Putamen (tissue), 1 donor: Measurements from ENCODE around the gene CHAT.

Experiments used
- DNase-seq: peaks from one replicate; pipeline ENCODE4 v3.0.0-alpha.2; 2016; ENCODE audit warnings: low spot score

The CHAT gene

DNA sequence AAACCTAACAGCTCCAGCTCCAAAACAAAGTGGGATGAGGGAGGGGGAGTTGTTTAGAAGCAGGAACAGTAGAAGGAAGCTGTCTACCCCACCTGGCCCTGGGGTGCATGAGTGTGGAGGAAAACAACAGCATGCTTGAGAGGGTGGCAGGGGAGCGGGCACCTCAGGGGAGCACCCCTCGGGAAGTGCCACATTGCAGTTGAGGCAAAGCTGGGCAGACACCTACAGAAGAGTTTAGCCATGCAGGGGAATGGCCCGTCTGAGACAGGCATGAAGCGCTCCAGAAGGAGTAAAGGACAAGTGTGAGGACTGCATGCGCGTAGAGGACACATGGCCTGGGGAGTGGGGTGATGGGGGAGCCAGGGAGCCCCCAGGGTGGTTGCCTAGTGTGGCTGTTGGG is 18.1 kb downstream of the CHAT start:
- DNase-seq = no peak

DNA sequence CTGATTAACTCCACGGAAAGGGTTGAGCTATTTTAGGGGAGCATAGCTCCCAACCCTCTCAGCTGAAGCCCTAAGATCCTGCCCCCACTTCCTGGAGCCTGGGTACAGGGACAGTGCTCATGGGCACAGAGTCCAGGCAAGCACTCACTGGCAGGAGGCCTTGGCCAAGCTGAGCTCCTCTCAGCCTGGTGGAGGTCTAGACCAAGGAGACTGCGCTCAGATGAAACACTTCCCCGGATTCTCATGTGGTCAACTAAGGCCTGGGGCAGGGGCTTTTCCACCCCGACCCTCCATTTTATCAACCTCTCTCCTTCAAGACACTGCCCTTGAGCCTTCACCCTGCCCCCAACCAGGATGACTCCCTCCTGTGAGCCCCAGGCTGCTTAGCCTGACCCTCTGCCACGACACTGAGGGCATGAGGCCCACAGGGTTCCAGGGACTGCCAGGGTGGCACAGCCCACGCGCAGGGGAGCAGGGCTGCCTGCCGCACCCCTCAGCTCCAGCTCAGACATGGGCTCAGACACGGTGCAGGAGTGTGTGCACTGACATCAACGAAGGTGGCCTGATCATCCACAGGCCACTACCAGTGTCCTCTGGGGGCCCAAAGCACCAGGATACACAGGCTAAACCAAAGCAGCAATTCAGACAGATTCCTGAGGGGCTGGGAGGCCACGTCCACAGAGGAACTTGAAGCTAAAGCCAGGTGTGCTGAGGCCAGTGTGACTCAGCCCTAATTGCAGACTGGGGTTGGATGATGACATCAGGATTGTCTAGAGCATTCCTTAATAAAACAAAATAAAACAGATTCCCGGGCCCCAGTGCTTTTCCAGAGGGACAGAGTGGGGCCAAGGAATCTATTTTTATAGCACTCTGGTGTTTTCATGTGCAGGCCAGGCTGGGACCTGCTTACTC is 18.8 kb downstream of the CHAT start:
- no peak for DNase-seq

DNA sequence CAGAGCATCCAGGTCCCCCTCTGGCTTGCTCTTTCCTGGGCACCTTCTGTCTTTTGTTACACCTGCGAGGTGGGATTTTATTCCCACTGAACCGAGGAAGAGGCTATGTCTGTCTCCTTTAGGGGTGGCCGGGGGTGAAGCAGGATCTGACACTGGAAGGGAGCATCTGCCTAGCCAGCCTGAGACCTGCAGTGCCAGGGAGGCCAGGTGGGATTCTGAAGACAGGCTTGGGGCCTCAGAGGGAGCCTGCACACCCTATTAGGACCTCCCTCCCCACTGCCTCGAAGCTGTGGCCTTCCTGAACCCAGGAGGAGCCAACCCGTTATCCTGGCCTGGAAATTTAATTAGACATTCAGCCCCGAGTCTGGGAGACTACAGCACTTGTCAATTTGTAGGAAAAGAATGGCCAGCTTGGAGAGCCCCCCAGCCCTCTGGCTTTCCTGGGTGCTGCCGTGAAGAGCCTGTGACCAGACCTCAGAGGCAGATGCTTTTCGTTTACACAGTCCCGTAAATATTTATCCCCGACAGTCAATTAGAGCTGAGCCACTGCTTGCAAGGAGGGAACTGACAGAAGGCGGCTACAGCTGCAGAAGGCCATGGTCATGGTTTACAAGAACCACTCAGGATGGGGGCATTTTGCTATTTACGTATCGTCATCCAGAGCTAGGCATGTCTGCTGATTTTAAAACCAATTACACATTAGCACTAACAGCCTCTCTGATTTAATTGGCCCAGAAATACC is 19.7 kb downstream of the CHAT start:
- no peak for DNase-seq

DNA sequence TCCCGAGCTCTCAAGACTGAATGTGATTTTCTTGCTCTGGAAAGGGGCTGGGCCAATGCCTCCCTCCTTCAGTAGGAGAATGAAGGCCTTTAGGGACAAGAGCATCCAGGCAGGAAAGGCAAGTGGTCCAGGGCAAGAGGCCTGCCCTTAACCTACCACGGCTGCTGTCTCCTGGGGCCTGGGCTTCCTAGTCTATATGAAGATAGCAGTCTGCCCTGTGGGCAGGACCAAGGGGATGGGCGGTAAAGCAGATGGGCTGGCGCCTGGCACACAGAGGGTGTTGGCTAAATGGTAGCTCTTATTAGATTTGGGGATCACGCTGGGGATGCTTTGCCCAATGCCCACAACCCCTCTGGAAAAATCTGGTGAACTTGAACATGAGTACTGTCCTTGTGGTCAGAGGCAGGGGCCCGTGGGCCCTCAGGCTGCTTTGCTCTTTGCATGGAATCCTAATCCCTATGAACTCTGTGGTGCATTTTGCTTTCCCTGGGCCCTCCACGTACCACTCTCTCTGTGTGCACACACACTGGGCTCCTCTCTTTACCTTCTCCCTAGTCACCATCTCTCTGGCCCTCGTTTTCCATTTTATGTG is 20.3 kb downstream of the CHAT start:
- DNase-seq = no peak

DNA sequence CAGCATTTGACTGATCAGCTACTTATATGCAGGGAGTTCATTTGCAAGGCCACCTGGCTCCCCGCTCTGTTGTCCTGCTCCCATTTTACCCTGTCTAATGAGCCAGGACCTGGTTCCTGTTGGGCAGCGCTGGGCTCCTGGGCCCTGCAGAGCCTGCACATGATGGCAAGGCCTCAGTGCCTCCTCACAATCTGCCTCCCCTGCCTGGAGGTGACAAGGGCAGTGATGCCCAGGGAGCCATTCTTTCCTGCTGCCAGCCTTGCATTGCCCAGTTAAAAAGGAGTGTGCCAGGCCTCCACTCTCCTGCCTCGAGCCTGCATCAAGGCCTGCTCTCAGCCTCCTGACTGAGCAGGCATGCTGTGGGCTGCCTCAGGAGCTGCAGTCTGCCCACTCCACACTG is 28.5 kb downstream of the CHAT start:
- no peak for DNase-seq

DNA sequence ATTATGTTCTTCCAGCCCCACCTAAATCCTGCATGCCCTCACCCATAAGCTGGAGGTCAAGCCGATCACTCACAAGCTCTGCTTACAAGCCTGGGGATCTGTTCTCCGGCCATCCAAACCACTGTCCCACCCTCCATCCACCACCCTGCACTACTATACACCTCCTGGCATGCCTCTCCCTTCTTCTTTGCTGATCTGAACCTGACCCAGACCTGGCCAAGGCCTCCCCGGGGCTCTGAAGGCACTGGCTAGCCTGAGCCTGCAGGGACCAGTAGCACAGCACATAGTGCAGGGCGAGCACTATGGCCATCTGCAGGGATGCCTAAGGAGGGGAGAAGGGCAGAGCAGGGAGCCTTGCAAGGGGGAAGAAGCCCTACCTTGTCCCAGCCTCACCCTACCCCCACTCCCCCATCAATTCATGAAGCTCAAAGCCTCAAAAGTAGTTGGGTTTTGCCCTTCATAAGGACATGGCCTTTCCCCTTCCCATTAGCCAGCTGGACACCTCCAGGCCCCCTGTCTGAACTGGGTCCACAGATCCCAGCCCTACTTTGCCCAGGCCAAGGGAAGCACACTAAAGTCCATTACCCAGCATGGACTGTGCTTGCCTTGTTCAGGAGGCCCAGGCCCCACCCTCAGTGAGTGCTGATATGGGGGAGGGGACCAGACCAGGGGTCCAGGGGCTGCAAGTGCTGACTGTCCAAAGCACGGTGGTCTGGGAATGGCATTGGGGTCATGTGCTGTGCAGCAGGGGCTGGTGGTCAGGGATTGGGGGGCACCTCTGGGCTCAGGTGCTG is 29.6 kb downstream of the CHAT start:
- DNase-seq = no peak

DNA sequence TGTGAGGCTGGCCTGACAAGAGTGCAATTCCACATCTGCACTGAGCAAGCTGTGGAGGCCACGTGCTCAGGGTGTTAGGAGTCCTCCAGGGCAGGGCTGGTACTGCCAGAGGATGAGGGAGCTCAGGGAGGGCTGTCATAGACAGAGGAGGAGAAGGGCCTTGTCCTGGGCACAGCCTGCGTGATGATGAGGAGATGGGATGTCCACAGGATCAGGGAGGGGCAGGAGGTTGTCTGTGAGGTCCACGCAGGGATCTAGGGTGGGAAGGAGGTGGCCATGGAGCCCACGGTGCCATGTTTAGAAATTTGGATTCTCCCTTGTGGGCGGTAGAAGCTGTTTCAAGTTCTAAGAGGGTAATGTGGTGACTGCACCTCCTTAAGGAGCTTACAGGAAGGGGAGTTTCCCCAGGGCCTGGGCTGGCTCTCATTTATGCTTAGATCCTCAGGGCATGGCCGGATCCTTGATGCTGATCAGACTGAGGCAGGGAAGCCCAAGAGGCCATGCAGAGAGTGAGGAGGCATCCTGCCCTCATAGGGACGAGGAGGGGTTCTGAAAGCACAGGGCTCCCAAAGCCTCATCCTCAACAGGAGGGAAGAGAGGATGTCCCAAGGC is 30.3 kb downstream of the CHAT start:
- no peak for DNase-seq

DNA sequence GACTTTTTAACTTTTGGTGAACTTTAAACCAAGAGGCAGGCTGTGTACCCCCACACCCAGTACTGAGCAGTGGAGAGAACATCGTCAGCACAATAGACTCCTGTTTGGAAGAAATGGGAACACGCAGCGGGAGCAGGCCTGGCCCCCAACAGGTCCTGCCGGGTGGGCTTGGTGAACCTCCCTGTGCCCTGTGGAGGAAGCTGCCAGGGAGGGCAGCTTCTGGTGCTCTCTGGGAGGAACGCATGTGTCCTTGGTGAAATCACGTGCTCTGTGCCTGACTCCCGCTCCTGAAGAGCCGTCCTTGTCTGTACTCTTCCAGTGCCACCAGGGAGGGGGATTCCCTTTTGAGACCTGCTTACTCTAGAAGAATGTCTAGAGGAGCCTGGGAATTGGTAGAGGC is 31.6 kb downstream of the CHAT start:
- no peak for DNase-seq

DNA sequence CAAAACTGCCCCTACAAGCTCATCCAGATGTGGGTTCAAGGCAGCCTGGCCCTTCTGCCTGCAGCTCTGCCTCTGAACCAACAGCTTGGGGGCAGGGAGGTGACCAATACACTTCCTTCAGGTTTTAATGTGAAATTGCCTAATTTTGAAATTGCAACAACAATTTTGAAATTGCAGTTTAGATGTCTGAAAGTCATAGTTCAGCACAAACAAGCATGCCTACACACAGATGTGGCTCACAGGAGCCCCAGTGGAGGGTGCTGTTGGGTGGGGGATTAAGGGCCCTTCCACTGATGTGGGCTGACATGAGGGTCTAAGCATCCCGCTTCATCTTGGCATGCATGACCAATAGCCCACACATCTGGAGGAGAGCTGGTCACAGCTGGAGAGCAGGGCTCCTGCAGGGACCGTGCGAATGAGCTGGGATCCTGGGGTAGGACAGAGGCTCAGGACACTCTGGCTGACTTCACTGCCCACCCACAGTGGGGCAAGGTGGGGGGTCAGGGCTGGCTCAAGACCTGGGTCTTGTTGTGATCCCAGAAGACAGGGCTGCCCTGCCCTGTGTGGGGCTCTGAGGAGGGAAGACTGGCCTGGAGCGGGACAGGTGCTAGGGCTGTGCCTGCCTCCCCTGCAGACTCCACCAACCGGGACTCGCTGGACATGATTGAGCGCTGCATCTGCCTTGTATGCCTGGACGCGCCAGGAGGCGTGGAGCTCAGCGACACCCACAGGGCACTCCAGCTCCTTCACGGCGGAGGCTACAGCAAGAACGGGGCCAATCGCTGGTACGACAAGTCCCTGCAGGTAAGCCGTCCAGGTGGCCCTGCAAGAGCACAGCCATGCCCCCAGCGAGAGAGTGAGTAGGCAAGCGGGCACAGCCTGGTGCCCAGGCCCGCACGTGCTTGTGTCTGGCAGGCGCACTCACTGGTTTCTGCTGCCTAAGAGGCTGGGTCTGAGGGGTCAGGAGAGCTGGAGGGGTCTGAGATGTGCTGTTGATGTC is 32.3 kb downstream of the CHAT start:
- no peak for DNase-seq

DNA sequence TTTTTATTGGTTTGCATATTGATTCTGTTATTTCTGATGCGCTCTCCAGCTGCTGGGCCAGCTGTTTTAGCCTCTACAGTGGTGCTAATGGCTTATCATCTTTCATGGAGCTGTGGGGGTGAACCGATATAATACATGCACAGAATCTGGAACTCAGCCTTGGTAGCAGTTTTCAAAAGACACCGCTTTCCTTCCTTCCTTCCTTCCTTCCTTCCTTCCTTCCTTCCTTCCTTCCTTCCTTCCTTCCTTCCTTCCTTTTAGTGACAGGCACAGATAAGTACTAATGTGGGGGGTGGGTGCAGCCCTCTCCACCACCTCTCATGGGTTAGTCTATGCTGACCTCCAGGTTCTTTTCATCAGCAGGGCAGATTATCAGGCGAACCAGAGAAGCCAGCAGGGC is 33.7 kb downstream of the CHAT start:
- no peak for DNase-seq

DNA sequence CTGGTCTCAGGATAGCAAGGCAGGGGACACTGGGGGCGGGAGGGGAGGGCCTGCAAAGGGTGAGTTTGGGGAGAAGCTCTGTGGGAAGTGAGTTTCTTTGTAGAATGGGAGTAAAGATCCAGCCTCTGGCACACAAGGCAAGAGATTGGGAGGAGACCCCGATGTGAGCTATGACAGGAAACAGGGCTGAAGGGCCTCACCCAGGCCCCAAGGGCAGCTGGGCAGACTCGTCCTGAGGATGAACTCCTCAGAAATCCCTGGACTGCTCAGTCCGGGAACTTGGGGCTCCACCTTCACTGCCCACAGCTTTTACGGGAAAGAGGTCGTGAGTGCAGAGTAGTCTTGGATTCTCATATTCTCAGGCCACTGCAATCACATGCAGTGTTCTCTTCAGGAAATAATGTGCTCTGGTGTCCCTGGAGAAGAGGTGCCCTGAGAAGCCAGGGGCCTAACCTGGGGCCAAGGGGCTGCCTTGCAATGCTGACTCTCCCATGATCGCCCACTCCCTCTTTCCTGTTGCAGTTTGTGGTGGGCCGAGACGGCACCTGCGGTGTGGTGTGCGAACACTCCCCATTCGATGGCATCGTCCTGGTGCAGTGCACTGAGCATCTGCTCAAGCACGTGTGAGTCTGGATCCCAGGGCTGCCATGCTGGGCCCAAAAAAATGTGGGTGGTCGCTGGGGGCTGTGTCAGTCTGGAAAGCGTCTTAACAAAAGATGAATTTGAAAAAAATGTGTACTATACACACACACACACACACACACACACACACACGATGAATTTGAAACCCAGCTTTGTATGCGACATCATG is 34.4 kb downstream of the CHAT start:
- DNase-seq = no peak

DNA sequence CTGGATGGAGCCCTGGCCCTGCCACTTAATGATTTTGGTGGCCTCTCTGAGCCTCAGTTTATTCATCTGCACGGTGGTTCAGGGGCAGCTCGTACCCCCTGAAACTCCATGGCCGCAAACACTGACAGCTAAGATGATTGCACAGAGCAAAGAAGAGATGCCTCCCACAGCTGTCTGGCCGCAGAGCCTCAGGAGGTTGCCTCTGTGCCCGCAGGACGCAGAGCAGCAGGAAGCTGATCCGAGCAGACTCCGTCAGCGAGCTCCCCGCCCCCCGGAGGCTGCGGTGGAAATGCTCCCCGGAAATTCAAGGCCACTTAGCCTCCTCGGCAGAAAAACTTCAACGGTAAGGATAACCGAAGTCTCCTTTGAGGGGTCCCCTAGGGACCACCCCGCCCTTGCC is 35.5 kb downstream of the CHAT start:
- DNase-seq = no peak

DNA sequence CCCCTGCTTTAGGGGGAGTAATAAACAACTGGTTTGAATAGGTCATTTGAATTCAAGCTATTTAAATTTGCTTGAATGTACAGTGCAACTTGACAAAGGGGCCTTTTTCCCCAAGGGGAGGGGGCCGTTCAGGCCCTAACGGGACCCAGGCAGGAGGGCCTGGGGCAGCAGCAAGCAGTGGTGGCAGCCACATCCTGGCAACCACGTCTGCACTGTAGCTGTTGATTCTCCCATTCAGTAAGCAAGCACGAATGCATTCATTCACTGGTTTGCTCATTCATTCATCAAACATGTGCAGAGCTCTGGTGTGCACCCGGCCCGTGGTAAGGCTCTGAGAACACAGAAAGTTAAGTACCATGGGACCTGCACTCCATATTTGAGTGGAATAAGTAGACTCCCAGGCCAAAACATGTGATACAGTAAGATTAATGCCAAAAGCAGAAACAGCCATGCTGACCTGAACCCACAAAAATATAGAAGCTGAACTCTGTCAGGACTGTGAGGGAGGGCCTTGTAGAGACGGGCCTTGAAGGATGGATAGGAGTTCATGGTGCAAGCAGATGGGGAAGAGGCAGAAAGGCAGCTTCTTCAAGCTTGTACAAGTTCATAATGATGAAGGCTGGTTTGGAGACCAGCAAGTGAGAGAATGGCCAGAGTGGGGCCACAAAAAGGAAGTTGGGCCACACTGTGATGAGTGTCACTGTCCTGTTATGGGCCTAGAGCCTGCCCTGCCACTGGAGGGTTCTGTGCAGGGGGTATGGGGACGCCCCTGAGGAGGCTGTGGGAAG is 36.3 kb downstream of the CHAT start:
- DNase-seq = no peak

DNA sequence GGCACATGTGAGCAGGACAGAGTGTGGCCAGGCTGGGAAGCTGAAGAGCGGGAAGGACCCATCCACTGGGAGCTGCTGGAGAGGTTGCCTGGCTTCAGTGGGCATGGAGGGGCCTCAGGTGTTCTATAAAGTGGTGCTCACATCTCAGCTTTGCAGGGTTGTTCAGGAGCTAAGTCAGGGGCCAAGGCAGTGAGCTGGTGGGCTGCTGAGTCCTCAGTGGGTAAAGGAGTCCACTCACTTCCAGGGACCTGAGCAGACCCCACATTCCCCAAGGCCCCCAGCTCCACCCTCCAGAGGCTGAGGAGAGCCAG is 36.8 kb downstream of the CHAT start:
- DNase-seq = no peak

DNA sequence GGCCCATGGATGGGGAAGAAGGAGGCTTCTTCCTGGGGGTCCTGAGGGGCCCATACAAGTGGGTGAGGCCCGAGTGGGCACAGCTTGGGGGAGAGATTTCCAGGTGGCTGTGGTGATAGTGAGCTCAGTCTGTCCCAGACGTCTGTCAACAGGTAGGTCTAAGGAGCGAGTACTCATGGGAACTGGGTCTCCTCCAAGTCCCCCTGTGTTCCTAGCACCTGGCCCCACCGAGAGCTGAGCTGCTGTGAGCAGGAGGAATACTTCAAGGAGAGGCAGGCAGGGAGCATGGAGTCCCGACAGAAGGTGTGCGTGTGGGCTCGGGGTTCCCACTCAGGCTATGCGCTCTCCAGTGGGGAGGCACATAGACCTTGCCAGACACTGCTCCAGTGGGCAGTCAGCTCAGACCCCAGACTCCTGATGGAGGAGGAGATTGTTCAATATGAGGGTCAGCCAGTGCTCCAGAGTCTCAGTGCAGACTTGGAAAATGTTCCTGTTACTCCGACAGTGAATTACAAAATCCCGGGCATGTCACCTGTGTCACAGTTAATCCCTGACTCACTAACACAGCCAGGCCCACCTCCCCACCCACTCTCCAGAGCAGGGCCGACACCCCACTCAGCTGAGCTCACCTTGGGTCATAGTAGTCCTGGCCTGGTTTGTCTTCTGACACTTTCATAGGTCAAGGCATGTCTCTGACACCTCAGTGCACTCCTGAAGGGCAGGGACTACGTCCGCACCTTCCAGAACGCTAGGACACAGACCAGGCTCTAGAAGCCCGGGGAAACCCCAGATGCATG is 37.4 kb downstream of the CHAT start:
- no peak for DNase-seq

DNA sequence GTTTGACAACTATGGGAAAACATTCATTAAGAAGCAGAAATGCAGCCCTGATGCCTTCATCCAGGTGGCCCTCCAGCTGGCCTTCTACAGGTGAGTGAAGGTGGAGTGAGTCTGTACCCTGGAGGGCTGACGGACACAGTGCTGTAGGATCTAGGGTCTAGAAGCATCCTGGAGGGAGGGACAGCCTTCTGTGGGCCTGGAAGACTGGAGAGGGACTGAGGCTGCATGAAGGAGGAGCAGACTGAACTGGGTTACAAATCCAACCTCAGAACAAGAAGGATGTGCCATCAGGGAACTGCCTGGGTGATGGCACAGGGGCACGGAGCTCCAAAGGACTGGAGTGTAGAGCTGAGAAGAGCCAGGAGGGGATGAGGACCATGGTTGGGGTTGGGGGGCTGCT is 38.1 kb downstream of the CHAT start:
- no peak for DNase-seq

DNA sequence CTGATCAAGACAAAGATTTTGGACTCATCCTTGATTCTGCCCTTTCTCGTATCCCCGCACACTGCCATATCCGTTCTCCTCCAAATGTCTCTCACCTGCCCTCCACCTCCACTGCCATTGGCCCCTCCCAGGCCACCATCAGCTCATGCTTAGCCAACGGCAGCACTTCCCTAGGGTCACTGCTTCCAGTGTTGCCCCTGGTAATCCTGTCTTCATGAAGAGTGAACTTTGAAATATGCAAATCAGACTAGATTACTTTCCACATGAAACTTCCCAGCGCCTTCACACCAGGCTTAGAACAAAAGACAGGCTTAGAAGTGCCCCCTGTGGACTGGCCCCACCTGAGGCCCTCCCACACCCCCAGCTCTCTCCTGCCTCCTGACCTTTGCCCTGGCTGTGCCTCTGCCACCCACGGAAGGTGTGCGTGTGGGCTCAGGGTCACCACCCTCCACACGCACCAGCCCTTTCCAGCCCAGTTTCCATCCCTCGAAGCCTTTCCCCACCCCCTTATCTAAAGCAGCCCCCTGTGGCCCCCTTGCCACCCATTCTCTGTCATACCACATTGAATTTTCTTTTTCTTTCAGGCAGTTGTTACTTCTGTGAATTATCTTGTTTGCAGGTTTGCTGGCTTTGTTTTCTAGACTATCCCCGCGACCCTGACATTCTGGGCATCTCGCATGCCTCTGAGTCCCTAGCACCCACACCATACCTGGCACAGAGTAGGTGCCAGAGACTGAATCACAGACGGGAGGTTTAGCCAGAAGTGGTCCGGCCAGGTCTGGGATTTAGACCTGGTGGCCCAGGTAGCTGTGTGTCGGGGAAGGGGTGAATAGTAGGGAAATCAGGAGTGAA is 38.8 kb downstream of the CHAT start:
- no peak for DNase-seq
